ENCODE results near the gene IL4R. TPM values are rescaled to one million over a fixed set of nuclear protein-coding genes. Genes with fewer than 3 reads are reported as not detected.

Gene IL4R
- total RNA-seq, 1 donor from 2014 or later: 34.5 TPM

DNA sequence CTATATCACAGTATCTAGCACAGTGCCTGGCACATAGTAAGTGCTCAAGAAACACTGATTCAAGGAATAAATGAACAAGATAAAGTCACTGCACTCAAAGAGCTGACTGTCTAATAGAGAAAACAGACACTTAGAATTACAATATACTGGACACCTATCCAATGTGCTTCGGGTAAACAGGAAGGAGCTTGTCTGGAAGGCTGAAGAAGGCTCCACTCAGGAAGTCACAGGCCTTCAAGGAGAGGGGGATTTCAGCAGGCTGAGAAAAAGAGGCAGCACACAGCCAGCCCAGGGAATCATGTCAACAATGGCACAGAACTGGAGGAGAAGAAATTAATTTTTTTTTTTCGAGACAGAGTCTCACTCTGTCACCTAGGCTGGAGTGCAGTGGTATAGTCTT is 9.7 kb upstream of the IL4R start:
- Mint-ChIP-seq H3K9me3 (ENCODE audit: unreplicated experiment) (peaks cover 3% of the 10 kb centered on the region), H3K27ac (ENCODE audit: unreplicated experiment) (no peak overlapping the region), H3K4me1 (ENCODE audit: unreplicated experiment) (no peaks in the 10 kb centered on the region), H3K4me3 (ENCODE audit: unreplicated experiment) (no peak overlapping the region), H3K27me3 (ENCODE audit: unreplicated experiment) (no peaks in the 10 kb centered on the region), H3K36me3 (ENCODE audit: unreplicated experiment) (no peaks in the 10 kb centered on the region)
- DNase-seq (ENCODE audit: extremely low spot score, unreplicated experiment): no peak
- TF ChIP-seq CTCF (IDR thresholded peaks at IDR 0.05): no peak

- no peak overlapping the region for H3K4me3 Mint-ChIP-seq (ENCODE audit: unreplicated experiment)
- no peaks in the 10 kb centered on the region for H3K36me3 Mint-ChIP-seq (ENCODE audit: unreplicated experiment)
- no peak for TF ChIP-seq CTCF (IDR thresholded peaks at IDR 0.05)
- H3K4me1 Mint-ChIP-seq (ENCODE audit: unreplicated experiment): no peaks in the 10 kb centered on the region
- no peak overlapping the region for H3K27ac Mint-ChIP-seq (ENCODE audit: unreplicated experiment)
- DNase-seq (ENCODE audit: extremely low spot score, unreplicated experiment): no peak
- no peaks in the 10 kb centered on the region for H3K27me3 Mint-ChIP-seq (ENCODE audit: unreplicated experiment)
- peaks cover 3% of the 10 kb centered on the region for H3K9me3 Mint-ChIP-seq (ENCODE audit: unreplicated experiment)
These were observed 8.7 kb upstream of the IL4R start for GRCh38 chr16:27304881-27305745.

- no peaks in the 10 kb centered on the region for H3K27me3 Mint-ChIP-seq (ENCODE audit: unreplicated experiment)
- H3K9me3 Mint-ChIP-seq (ENCODE audit: unreplicated experiment): peaks cover 3% of the 10 kb centered on the region
- no peak for TF ChIP-seq CTCF (IDR thresholded peaks at IDR 0.05)
- no peaks in the 10 kb centered on the region for H3K4me1 Mint-ChIP-seq (ENCODE audit: unreplicated experiment)
- no peak overlapping the region for H3K4me3 Mint-ChIP-seq (ENCODE audit: unreplicated experiment)
- no peak overlapping the region for H3K27ac Mint-ChIP-seq (ENCODE audit: unreplicated experiment)
- no peaks in the 10 kb centered on the region for H3K36me3 Mint-ChIP-seq (ENCODE audit: unreplicated experiment)
- DNase-seq (ENCODE audit: extremely low spot score, unreplicated experiment): no peak
These were observed 7.8 kb upstream of the IL4R start for GRCh38 chr16:27305839-27306442.

GRCh38 chr16:27308792-27309191 is 5.0 kb upstream of the IL4R start:
- H3K27me3 Mint-ChIP-seq (ENCODE audit: unreplicated experiment): no peaks in the 10 kb centered on the region

More at GRCh38 chr16:27308792-27309191, 5.0 kb upstream of the IL4R start:
- Mint-ChIP-seq H3K27ac (ENCODE audit: unreplicated experiment) (no peak overlapping the region), H3K9me3 (ENCODE audit: unreplicated experiment) (peaks cover 3% of the 10 kb centered on the region), H3K36me3 (ENCODE audit: unreplicated experiment) (no peaks in the 10 kb centered on the region), H3K4me1 (ENCODE audit: unreplicated experiment) (peaks cover 7% of the 10 kb centered on the region), H3K4me3 (ENCODE audit: unreplicated experiment) (no peak overlapping the region)
- TF ChIP-seq CTCF (IDR thresholded peaks at IDR 0.05): no peak
- DNase-seq (ENCODE audit: extremely low spot score, unreplicated experiment): no peak
